ENCODE data around the gene KRTAP10-7.
"Not testable (repeated sequence)": the region's sequence is repeated elsewhere in the genome, so short reads cannot be mapped to it uniquely, and the experiment has no call there.

The KRTAP10-7 gene

GRCh38 chr21:44571844-44572782 is 28.3 kb upstream of the KRTAP10-7 start:
- DNase-seq (ENCODE audit: low spot score), result no peak

DNA sequence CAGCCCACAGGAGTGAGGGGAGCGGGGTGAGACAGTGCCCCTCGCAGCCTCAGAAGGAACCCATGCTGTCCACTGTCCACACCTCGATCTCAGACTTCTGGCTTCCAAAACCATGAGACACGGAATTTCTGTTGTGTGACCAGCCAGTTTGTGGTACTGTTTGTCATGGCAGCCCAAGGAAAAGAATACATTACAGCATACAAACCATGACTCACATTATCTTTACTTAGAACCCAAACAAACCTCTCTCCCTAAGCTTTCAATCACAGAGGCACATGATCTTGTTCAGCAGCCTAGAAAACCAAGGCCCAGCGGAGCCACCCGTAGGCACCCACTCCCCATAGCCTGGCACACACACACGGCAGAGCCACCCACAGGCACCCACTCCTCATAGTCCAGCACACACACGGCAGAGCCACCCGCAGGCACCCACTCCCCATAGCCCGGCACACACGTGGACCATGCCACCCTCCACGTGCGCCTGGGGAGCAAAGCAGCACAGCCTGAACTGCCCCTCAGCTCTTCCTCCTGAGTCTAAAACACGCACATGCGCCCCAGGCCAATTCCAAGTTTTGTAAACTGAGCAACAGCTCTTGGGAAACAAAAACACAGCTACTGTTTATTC is 27.3 kb upstream of the KRTAP10-7 start:
- DNase-seq (ENCODE audit: low spot score), result no peak

DNA sequence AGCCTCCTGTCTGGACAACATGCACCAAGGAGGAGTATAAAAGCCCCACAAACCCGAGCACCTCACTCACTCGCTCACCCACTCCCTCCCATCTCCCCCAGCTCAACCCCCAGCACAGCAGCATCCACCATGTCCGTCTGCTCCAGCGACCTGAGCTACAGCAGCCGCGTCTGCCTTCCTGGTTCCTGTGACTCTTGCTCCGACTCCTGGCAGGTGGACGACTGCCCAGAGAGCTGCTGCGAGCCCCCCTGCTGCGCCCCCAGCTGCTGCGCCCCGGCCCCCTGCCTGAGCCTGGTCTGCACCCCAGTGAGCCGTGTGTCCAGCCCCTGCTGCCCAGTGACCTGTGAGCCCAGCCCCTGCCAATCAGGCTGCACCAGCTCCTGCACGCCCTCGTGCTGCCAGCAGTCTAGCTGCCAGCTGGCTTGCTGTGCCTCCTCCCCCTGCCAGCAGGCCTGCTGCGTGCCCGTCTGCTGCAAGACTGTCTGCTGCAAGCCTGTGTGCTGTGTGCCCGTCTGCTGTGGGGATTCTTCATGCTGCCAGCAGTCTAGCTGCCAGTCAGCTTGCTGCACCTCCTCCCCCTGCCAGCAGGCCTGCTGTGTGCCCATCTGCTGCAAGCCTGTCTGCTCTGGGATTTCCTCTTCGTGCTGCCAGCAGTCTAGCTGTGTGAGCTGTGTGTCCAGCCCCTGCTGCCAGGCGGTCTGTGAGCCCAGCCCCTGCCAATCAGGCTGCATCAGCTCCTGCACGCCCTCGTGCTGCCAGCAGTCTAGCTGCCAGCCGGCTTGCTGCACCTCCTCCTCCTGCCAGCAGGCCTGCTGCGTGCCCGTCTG is 26.6 kb upstream of the KRTAP10-7 start, which contains the start of gene KRTAP10-4:
TSS of gene KRTAP10-4 (plus strand) at position 100 of the 827 bp plus-strand sequence. CDS start at position 130, 30 bp downstream.
- DNase-seq (ENCODE audit: low spot score), result not testable (repeated sequence)

DNA sequence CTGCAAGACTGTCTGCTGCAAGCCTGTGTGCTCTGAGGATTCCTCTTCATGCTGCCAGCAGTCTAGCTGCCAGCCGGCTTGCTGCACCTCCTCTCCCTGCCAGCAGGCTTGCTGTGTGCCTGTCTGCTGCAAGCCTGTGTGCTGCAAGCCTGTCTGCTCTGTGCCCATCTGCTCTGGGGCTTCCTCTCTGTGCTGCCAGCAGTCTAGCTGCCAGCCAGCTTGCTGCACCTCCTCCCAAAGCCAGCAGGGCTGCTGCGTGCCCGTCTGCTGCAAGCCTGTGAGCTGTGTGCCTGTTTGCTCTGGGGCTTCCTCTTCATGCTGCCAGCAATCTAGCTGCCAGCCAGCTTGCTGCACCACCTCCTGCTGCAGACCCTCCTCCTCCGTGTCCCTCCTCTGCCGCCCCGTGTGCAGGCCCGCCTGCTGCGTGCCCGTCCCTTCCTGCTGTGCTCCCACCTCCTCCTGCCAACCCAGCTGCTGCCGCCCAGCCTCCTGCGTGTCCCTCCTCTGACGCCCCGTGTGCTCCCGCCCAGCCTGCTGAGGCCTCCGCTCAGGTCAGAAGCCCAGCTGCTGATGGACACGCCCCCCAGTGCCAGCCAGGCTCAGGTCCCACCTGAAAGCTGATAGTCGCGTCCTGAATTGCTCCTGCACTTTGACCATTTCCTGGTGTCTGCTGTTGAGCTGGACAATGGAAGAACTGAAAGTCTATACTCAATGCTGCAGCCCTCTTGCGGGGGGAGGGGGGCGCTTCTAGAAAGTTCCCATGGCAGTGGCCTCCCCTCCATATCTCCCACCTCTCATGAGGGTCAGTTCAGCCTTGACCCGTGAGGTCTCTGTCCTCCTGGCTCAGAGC is 25.7 kb upstream of the KRTAP10-7 start:
- DNase-seq (ENCODE audit: low spot score), result peak; percentile 16

DNA sequence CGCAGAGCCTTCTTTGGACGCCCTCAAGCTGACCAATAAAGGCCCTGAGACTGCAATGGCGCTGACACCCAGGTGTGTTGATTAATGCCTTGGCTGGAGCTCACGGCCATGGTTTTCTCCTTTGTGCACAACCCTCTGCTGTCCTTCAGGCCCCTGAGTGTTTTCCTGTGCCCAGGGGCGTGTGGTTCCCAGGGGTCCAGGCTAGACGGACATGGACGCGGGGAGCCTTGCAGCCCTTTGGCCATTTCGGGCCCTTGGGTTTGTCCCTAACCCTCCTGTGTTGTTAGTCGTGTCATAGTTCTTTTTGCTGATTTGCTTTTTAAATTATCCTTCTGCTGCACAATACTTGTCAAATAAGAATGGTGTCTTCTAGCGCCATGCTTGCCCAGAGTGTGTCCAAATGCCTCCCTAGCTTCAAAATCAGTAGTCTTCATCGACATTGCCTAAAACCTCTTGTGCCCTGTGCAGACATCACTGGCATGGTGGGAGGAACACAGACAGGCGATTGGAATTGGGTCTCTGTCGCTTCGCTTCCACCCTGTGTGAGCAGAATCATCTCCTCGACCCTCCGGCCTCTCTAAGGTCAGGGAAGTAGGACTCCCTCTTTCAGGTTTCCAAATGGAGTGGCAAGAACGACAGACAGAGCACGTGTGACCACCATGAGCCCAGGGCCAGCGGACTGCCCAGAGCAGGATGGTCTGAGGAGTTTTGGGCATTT is 24.9 kb upstream of the KRTAP10-7 start:
- no peak for DNase-seq (ENCODE audit: low spot score)

GRCh38 chr21:44576025-44576420 is 24.4 kb upstream of the KRTAP10-7 start:
- no peak for DNase-seq (ENCODE audit: low spot score)

- DNase-seq (ENCODE audit: low spot score), result no peak
Observed at GRCh38 chr21:44578371-44579055, 21.9 kb upstream of the KRTAP10-7 start.

GRCh38 chr21:44579056-44579832 is 21.2 kb upstream of the KRTAP10-7 start:
- DNase-seq (ENCODE audit: low spot score), result no peak

DNA sequence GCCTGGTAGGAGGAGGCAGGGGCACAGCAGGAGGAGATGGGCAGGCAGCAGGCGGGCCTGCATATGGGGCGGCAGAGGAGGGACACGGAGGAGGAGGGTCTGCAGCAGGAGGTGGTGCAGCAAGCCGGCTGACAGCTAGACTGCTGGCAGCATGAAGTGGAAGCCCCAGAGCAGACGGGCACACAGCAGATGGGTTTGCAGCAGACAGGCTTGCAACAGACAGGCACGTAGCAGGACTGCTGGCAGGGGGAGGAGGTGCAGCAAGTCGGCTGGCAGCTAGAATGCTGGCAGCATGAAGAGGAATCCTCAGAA is 20.6 kb upstream of the KRTAP10-7 start:
- DNase-seq (ENCODE audit: low spot score), result no peak

DNA sequence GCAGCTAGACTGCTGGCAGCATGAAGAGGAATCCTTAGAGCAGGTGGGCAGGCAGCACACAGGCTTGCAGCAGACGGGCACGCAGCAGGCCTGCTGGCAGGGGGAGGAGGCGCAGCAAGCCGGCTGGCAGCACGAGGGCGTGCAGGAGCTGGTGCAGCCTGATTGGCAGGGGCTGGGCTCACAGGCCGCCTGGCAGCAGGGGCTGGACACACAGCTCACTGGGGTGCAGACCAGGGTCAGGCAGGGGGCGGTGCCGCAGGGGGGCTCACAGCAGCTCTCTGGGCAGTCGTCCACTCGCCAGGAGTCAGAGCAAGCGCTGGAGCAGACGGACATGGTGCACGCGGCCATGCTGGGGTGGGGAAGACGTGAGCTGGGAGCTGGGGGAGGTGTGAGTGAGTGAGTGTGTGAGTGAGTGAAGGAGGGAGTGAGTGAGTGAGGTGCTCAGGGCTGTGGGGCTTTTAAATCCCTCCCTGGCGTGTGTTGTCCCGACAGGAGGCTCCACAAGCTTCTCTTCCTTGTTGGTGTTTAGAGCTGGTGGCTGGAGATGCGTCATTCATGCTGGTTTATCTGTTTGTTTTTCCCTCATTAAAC is 20.1 kb upstream of the KRTAP10-7 start, which contains the start of gene KRTAP10-5:
TSS of gene KRTAP10-5 (minus strand) at position 374 of the 591 bp plus-strand sequence. CDS start at position 348, 26 bp downstream.
- DNase-seq (ENCODE audit: low spot score), result not testable (repeated sequence)

GRCh38 chr21:44581158-44581557 is 19.2 kb upstream of the KRTAP10-7 start:
- no peak for DNase-seq (ENCODE audit: low spot score)

GRCh38 chr21:44582055-44582454 is 18.3 kb upstream of the KRTAP10-7 start:
- DNase-seq (ENCODE audit: low spot score), result no peak

DNA sequence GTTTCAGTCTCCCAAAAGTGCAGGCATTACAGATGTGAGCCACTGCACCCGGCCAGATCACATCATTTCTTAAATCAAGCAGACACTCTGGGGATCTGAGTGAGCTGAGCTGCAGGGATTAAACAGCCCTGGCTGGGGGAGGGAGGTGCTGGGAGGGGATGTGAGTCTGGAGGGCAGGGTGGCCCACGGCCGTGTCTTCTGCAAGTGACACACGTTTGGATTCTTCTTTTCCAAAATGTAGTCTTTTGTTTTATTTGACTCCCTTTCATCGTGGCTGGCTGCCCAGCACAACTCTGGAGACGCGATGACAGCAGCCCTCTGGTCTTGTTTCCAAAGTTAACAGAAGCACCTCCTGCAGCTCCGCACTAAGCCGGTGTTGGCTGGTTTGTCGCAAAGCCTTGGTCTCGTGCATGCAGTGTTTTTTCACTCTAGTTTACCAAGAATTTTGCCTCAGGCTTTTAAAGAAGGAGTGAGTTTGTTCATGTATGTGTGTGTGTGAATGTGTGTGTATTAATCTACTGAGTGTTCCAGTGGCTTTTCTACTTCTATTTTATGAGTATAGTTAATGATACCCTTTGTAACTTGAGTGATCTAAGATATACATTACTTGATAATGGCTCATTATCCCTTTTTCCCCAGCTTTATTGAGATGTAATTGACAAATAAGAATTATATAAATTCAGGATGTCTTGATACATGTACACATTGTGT is 17.2 kb upstream of the KRTAP10-7 start:
- DNase-seq (ENCODE audit: low spot score), result no peak

- no peak for DNase-seq (ENCODE audit: low spot score)
Observed at GRCh38 chr21:44583800-44584147, 16.6 kb upstream of the KRTAP10-7 start.

- DNase-seq (ENCODE audit: low spot score), result no peak
Observed at GRCh38 chr21:44585892-44586291, 14.5 kb upstream of the KRTAP10-7 start.

DNA sequence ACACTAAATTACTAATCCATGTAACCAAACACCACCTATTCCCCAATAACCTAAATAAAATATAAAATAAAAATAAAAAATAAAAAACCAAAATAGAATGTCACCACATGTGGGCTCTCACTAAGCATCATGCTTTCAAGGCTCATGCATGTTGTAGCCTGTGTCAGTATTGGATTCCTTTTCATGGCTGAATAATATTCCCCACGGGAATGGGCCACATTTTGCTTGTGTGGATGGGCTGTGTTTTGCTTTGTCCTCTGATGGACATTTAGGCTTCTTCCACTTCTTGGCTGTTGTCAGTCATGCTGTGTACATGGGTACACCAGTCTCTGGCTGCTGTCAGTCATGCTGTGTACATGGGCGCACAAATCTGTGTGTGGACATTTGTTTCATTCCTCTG is 11.3 kb upstream of the KRTAP10-7 start:
- DNase-seq (ENCODE audit: low spot score), result no peak

DNA sequence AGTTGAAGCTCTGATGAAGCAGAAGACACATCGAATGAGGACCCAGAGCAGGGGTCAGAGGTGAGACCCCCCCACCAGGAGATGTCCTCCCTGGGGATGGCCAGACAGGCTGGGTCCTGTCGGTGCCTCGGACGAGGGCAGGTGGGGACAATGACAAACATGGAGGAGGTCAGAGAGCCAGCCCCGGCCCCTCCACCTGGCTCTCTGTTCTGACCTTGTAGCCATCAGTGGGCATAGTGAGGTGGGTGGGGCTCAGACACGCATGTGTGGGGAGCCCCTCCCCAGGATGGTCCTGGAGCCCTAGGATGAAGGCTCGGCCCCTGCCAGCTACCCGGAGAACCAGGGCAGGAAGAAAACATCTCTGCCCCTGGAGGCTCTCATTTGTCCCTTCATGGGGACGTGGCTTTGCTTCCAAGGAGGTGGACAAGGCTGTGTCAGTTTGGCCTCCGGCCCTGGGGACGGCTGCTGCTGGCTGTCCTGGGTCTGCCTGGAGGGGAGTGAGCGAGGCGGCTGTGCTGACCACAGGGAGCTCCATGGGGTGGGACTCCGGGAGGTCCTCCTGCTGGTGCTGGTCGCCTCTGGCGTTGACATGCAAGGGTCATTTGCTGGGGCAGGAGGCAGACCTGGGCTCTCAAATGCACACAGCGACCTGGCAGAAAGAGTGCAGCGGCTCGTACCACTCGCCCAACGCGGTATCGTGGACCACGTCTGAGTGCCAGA is 10.7 kb upstream of the KRTAP10-7 start:
- no peak for DNase-seq (ENCODE audit: low spot score)

DNA sequence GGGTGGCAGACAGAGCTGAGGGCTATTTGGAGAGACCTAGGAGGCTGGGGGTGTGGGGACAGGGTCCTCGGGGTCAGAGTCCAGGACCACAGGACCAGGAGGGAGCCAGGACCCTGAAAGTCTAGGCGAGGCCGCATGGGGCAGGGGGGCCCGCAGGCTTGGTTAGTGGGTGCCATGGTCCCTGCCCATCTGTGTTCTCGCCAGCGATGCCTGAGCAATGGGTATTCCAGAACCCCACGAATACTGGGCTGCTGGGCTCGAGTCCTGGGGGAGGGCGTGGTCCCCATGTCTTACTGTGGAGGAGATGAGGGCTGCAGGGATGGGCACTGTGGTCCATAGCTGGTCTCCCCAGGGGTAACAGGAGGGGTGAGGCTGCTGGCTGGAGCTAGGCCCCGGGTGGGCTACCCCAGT is 10.1 kb upstream of the KRTAP10-7 start:
- no peak for DNase-seq (ENCODE audit: low spot score)

Measured in NAMALWA (cell line).